SK-N-SH treated with all-trans-retinoic acid at 6 μM for 48 hours (cell line): ENCODE measurements around the gene PAM16.

Source experiments
- ATAC-seq: fragments of 200-7000 bp; cut with Tn5 transposase; 3 replicates; pipeline ENCODE4 v1.9.1; 2020; ENCODE audit warnings: mild to moderate bottlenecking, moderate library complexity
- ARNTL ChIP-seq: fragments of 450-650 bp; formaldehyde crosslinking; IDR thresholded peaks from 2 replicates; pipeline ENCODE4 v1.5.0; 2020; ENCODE audit warnings: low read depth, mild to moderate bottlenecking, moderate library complexity, borderline replicate concordance
- BACH2 ChIP-seq: fragments of 250-450 bp; sonication (Bioruptor Pico); IDR thresholded peaks from 2 replicates; pipeline ENCODE4 v1.9.0; 2021; ENCODE audit warnings: mild to moderate bottlenecking, borderline replicate concordance
- CREB5 ChIP-seq: fragments of 250-450 bp; sonication (Bioruptor Pico); IDR thresholded peaks from 2 replicates; pipeline ENCODE4 v1.5.1; 2020; ENCODE audit warnings: low read depth, mild to moderate bottlenecking, moderate library complexity
- ESRRG ChIP-seq: fragments of 250-450 bp; sonication (Bioruptor Pico); IDR thresholded peaks from 2 replicates; pipeline ENCODE4 v1.6.1; 2021; ENCODE audit warnings: mild to moderate bottlenecking
- GLIS3 ChIP-seq: fragments of 250-450 bp; sonication (Bioruptor Pico); IDR thresholded peaks from 2 replicates; pipeline ENCODE4 v1.5.0; 2020; ENCODE audit warnings: mild to moderate bottlenecking, moderate library complexity
- ISL1 ChIP-seq: fragments of 250-450 bp; sonication (Bioruptor Pico); IDR thresholded peaks from 2 replicates; pipeline ENCODE4 v2.1.2; 2022; ENCODE audit warnings: mild to moderate bottlenecking, moderate library complexity
- OSR1 ChIP-seq: fragments of 250-450 bp; sonication (Bioruptor Pico); IDR thresholded peaks from 2 replicates; pipeline ENCODE4 v1.8.0; 2022; ENCODE audit warnings: moderate library complexity, mild to moderate bottlenecking, inconsistent platforms
- POU6F1 ChIP-seq: fragments of 250-450 bp; sonication (Bioruptor Pico); IDR thresholded peaks from 2 replicates; pipeline ENCODE4 v1.8.0; 2021; ENCODE audit warnings: low read depth, mild to moderate bottlenecking, moderate library complexity, borderline replicate concordance
- PPARA ChIP-seq: fragments of 250-450 bp; sonication (Bioruptor Pico); IDR thresholded peaks from 2 replicates; pipeline ENCODE4 v1.5.0; 2020; ENCODE audit warnings: mild to moderate bottlenecking, borderline replicate concordance
- RARB ChIP-seq: fragments of 250-450 bp; sonication (Bioruptor Pico); IDR thresholded peaks from 2 replicates; pipeline ENCODE4 v1.8.0; 2021; ENCODE audit warnings: mild to moderate bottlenecking, moderate library complexity
- SNAI2 ChIP-seq: fragments of 250-450 bp; sonication (Bioruptor Pico); IDR thresholded peaks from 2 replicates; pipeline ENCODE4 v1.5.0; 2020; ENCODE audit warnings: mild to moderate bottlenecking, moderate library complexity
- ZC3H10 ChIP-seq: fragments of 250-450 bp; sonication (Bioruptor Pico); IDR thresholded peaks from 2 replicates; pipeline ENCODE4 v1.5.1; 2021; ENCODE audit warnings: mild to moderate bottlenecking, moderate library complexity
- ZFP3 ChIP-seq: fragments of 250-450 bp; sonication (Bioruptor Pico); IDR thresholded peaks from 2 replicates; pipeline ENCODE4 v1.5.0; 2020; ENCODE audit warnings: mild to moderate bottlenecking, moderate library complexity
- ZFP30 ChIP-seq: fragments of 450-650 bp; formaldehyde crosslinking; IDR thresholded peaks from 2 replicates; pipeline ENCODE4 v1.5.0; 2022; ENCODE audit warnings: mild to moderate bottlenecking, moderate library complexity
- ZNF565 ChIP-seq: fragments of 450-650 bp; formaldehyde crosslinking; conservative IDR thresholded peaks from 2 replicates; pipeline ENCODE4 v1.5.0; 2020; ENCODE audit warnings: low read depth, mild to moderate bottlenecking, moderate library complexity
- ZNF70 ChIP-seq: fragments of 450-650 bp; formaldehyde crosslinking; IDR thresholded peaks from 2 replicates; pipeline ENCODE4 v1.5.0; 2020; ENCODE audit warnings: mild to moderate bottlenecking, moderate library complexity
- TF ChIP-seq, protein P1 (sequence below): fragments of 250-450 bp; sonication (Bioruptor Pico); IDR thresholded peaks from 2 replicates; pipeline ENCODE4 v1.5.1; 2021; ENCODE audit warnings: mild to moderate bottlenecking, moderate library complexity
- TF ChIP-seq, protein P2 (sequence below): fragments of 250-450 bp; sonication (Bioruptor Pico); IDR thresholded peaks from 2 replicates; pipeline ENCODE4 v1.5.0; 2020; ENCODE audit warnings: mild to moderate bottlenecking, moderate library complexity
- TF ChIP-seq, protein P3 (sequence below): fragments of 250-450 bp; sonication (Bioruptor Pico); IDR thresholded peaks from 2 replicates; pipeline ENCODE4 v1.8.0; 2020; ENCODE audit warnings: mild to moderate bottlenecking, moderate library complexity, borderline replicate concordance

The PAM16 gene

DNA sequence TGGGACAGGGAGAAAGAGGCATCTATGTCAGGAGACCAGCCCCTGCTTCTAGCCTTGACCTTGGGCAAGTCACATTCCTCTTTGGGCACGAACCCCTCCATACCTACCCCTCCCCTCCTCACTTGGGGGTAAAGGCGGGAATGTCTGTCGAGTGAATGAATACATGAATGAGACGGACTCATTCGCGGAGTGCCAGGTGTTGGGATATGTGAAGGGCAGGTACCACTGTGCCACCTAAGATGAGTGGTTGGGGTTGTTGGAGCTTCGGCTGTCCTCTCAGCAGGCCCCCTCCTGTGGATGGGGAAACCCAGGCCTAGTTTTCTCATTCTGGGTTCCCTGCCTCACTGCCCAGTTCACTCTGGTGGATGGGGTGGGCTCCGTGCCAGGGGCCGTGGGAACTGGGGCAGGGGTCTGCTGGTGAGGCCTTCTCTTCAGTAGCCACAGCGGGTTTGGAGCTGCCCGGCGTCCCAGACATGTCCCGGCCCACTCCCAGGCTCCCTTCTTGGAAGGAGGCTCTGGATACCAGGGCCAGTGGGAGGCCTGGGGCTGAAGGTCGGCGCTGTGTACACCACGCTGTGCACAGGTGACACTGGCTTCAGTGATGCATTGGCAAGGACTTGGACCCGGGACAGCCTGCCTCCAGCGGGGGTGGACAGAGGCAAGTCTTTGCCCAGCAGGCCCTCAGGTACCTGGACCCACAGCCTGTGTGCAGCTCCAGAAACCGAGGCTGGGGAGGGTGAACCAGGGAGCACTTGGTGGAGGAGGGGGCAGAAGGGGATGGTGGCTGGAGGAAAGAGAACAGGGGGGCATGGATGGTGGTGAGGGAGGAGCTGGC lies 29.6 kb downstream of the PAM16 start:
- TF ChIP-seq SNAI2 (CRISPR knock-in tag) = no peak
- TF ChIP-seq GLIS3 (CRISPR knock-in tag) = no peak
- no peak for TF ChIP-seq ZC3H10 (CRISPR knock-in tag)
- no peak for TF ChIP-seq ESRRG (CRISPR knock-in tag)
- TF ChIP-seq PPARA = no peak
- TF ChIP-seq, protein P1, sequence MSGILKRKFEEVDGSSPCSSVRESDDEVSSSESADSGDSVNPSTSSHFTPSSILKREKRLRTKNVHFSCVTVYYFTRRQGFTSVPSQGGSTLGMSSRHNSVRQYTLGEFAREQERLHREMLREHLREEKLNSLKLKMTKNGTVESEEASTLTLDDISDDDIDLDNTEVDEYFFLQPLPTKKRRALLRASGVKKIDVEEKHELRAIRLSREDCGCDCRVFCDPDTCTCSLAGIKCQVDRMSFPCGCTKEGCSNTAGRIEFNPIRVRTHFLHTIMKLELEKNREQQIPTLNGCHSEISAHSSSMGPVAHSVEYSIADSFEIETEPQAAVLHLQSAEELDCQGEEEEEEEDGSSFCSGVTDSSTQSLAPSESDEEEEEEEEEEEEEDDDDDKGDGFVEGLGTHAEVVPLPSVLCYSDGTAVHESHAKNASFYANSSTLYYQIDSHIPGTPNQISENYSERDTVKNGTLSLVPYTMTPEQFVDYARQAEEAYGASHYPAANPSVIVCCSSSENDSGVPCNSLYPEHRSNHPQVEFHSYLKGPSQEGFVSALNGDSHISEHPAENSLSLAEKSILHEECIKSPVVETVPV (CRISPR knock-in tag) = no peak
- TF ChIP-seq ZNF70 (CRISPR knock-in tag) = no peak
- ATAC-seq = no peak

DNA sequence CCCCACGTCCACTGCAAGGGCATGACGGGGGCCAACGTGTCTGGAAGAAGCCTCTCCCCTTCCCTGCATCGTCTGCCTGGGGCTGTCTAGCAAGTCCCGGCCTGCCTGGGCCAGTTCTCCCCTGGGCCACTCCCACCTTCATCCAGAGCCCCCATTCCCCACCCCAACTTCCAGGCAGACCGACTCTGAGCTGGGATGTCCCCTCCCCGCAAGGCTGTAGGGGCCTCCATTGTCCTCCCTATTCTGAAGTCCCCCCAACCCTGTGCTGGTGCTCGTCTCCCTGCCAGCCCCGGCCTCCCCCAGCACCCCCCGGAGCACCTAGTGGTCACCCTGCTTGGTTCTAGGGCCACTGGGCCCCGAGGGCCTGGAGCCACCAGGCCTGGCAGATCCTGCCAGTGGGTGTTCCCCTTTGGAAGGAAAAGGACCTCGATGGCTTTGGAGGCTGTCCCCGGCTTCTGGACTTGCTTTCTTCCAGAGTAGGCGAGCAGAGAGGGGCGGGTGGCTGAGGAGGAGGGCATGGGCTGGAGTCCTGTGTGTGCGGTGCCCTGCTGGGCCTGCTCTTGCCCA lies 30.5 kb downstream of the PAM16 start:
- TF ChIP-seq PPARA = no peak
- TF ChIP-seq ZC3H10 (CRISPR knock-in tag) = no peak
- no peak for TF ChIP-seq ESRRG (CRISPR knock-in tag)
- no peak for TF ChIP-seq SNAI2 (CRISPR knock-in tag)
- no peak for TF ChIP-seq RARB
- no peak for TF ChIP-seq ISL1 (CRISPR knock-in tag)
- TF ChIP-seq, protein P2, sequence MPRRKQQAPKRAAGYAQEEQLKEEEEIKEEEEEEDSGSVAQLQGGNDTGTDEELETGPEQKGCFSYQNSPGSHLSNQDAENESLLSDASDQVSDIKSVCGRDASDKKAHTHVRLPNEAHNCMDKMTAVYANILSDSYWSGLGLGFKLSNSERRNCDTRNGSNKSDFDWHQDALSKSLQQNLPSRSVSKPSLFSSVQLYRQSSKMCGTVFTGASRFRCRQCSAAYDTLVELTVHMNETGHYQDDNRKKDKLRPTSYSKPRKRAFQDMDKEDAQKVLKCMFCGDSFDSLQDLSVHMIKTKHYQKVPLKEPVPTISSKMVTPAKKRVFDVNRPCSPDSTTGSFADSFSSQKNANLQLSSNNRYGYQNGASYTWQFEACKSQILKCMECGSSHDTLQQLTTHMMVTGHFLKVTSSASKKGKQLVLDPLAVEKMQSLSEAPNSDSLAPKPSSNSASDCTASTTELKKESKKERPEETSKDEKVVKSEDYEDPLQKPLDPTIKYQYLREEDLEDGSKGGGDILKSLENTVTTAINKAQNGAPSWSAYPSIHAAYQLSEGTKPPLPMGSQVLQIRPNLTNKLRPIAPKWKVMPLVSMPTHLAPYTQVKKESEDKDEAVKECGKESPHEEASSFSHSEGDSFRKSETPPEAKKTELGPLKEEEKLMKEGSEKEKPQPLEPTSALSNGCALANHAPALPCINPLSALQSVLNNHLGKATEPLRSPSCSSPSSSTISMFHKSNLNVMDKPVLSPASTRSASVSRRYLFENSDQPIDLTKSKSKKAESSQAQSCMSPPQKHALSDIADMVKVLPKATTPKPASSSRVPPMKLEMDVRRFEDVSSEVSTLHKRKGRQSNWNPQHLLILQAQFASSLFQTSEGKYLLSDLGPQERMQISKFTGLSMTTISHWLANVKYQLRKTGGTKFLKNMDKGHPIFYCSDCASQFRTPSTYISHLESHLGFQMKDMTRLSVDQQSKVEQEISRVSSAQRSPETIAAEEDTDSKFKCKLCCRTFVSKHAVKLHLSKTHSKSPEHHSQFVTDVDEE = no peak
- TF ChIP-seq, protein P1 (CRISPR knock-in tag) = no peak
- no peak for TF ChIP-seq BACH2 (CRISPR knock-in tag)
- no peak for TF ChIP-seq ARNTL (CRISPR knock-in tag)
- TF ChIP-seq POU6F1 (CRISPR knock-in tag) = no peak
- no peak for TF ChIP-seq ZFP3 (CRISPR knock-in tag)
- no peak for TF ChIP-seq ZNF70 (CRISPR knock-in tag)
- no peak for TF ChIP-seq CREB5
- no peak for TF ChIP-seq OSR1 (CRISPR knock-in tag)
- no peak for TF ChIP-seq ZNF565 (CRISPR knock-in tag)
- ATAC-seq = no peak

DNA sequence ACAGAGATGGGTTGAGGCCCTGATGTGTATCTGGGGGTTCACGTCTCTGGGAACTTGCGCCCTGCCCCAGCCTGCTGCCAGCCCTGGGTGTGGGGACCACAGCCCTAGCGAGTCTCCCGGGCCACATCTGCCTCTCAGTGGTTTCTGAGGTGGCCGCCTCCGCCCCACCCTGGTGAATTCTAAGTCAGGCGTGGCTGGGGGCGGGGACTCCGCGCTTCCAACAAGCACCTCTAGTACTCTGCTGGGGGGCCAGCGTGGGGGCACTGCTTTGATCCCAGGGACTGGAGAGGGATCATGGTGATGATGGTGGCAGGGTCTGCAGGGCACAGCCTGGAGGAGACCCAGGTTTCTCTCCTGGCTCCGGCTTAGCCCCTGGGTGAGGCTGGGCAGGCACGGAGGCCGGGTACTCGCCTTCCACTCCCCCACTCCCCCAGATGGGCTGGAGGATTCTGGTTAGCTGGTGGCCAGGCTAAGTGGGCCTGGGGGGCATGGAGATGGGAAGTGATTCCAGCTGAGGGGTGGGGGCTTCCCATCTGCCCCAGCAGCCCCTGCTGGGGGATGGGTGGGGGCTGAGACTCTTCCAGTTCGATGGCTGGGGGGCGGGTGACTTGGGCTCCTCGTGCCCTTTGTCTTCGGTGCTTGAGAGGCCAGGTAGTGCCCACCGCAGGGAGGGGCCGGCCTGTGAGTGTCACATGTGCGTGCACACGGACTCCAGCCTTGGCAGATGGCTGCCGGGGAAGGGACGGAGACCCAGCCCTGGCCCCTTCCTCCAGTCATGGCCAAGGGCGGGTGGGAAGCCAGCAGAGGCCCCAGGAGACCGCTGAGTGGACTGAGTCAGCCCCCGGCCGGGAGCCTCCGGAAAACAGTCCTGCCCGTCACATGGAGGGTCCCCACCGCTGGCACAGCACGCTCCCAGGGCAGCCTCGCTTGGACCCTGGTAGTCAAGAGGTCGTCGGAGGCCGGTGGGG lies 31.4 kb downstream of the PAM16 start:
- no peak for TF ChIP-seq GLIS3 (CRISPR knock-in tag)
- TF ChIP-seq POU6F1 (CRISPR knock-in tag) = no peak
- TF ChIP-seq ARNTL (CRISPR knock-in tag) = no peak
- no peak for TF ChIP-seq RARB
- TF ChIP-seq ZFP3 (CRISPR knock-in tag) = no peak
- no peak for TF ChIP-seq ZFP30 (CRISPR knock-in tag)
- TF ChIP-seq, protein P3, sequence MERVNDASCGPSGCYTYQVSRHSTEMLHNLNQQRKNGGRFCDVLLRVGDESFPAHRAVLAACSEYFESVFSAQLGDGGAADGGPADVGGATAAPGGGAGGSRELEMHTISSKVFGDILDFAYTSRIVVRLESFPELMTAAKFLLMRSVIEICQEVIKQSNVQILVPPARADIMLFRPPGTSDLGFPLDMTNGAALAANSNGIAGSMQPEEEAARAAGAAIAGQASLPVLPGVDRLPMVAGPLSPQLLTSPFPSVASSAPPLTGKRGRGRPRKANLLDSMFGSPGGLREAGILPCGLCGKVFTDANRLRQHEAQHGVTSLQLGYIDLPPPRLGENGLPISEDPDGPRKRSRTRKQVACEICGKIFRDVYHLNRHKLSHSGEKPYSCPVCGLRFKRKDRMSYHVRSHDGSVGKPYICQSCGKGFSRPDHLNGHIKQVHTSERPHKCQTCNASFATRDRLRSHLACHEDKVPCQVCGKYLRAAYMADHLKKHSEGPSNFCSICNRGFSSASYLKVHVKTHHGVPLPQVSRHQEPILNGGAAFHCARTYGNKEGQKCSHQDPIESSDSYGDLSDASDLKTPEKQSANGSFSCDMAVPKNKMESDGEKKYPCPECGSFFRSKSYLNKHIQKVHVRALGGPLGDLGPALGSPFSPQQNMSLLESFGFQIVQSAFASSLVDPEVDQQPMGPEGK (CRISPR knock-in tag) = no peak
- ATAC-seq = no peak
